Measurements from ENCODE around the gene ACVR1C. TPM values are rescaled to one million over a fixed set of nuclear protein-coding genes. Genes with fewer than 3 reads are reported as not detected.
A peak's percentile ranks its signal among the peaks of the same experiment; 100 is the strongest.

Gene ACVR1C
- total RNA-seq, 1 donor: 0.43 TPM

DNA sequence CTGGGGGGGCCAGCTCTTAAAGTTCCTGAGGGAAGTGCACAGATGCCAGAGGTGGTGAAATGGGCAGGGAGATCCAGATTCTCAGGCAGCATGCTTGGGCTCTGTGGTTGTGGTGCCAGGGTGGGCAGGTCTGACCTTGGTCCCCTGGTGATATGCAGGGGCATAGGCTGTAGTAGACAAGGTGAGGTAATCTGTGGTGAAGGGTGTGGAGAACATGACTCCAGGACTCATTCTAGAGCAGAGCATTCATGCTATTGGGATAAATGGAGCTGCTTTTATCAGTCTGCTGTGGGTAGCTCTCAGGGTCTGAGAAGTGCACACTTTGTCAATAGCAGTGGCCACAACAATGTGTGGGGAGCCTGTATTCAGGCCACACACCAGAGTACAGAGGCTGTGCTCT lies 16.9 kb downstream of the ACVR1C start:
- TF ChIP-seq, protein P1, sequence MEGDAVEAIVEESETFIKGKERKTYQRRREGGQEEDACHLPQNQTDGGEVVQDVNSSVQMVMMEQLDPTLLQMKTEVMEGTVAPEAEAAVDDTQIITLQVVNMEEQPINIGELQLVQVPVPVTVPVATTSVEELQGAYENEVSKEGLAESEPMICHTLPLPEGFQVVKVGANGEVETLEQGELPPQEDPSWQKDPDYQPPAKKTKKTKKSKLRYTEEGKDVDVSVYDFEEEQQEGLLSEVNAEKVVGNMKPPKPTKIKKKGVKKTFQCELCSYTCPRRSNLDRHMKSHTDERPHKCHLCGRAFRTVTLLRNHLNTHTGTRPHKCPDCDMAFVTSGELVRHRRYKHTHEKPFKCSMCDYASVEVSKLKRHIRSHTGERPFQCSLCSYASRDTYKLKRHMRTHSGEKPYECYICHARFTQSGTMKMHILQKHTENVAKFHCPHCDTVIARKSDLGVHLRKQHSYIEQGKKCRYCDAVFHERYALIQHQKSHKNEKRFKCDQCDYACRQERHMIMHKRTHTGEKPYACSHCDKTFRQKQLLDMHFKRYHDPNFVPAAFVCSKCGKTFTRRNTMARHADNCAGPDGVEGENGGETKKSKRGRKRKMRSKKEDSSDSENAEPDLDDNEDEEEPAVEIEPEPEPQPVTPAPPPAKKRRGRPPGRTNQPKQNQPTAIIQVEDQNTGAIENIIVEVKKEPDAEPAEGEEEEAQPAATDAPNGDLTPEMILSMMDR (IDR thresholded peaks at IDR 0.05; ENCODE audit: insufficient read depth, low read depth, low read length): no peak
- DNase-seq (ENCODE audit: low read depth): no peak
- H3K4me3 ChIP-seq (ENCODE audit: low read depth, low read length): no peak overlapping the region

DNA sequence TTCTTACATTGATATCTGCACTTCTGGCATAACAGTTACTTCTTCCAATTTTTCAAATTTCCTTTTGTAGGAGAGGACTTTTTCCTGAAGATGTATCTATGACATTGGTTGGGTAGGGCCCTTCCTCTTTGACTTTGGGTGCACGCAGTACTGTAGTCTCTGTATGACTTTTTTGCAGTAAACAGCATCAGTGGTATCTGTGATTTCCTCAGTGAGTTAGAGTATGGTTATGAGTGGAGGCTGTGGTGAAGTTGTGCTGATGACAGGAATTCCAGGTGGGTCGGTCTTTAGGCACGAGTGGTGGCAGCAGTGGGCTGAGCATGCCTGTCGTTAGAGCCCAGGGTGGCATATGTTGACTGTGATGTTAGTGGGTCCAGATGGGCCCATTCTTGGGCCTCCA lies 17.6 kb downstream of the ACVR1C start:
- DNase-seq (ENCODE audit: low read depth): no peak
- no peak overlapping the region for H3K4me3 ChIP-seq (ENCODE audit: low read depth, low read length)
- TF ChIP-seq, protein P1 (IDR thresholded peaks at IDR 0.05; ENCODE audit: insufficient read depth, low read depth, low read length): no peak

DNA sequence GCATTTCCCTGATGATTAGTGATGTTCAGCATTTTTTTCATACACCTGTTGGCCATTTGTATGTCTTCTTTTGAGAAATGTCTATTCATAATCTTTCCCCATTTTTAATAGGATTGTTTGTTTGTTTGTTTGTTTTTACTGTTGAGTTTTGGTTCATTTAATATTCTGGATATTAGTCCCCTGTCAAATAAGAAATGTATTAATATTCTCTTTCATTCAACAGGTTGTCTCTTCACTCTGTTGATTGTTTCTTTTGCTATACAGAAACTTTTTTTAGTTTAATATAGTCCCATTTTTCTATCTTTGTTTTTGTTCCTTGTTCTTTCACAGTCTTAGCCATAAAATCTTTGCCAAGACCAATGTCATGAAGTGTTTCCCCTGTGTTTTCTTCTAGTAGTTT lies 22.1 kb downstream of the ACVR1C start:
- H3K4me3 ChIP-seq (ENCODE audit: low read depth, low read length): no peak overlapping the region
- DNase-seq (ENCODE audit: low read depth): no peak
- TF ChIP-seq, protein P1 (IDR thresholded peaks at IDR 0.05; ENCODE audit: insufficient read depth, low read depth, low read length): no peak

DNA sequence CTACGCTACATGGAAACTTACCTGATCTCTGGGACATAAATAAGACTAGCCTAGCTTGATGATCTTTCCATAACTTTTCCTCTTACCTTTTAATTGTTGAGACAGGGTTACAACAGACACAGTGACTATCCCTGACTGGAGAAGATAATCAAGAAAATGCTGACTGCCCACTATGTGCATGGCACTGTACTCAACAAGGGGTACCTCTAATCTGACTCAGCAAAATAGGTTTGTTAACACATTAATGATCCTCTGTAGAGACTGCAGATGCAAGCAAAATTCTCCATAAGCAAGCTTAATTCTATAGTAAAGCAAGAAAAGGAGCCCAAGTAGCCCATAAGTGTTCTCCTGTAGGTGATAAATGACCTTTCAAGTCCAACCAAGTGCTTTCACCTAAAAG lies 25.5 kb downstream of the ACVR1C start:
- TF ChIP-seq, protein P1 (IDR thresholded peaks at IDR 0.05; ENCODE audit: insufficient read depth, low read depth, low read length): no peak
- DNase-seq (ENCODE audit: low read depth): no peak
- H3K4me3 ChIP-seq (ENCODE audit: low read depth, low read length): no peak overlapping the region

DNA sequence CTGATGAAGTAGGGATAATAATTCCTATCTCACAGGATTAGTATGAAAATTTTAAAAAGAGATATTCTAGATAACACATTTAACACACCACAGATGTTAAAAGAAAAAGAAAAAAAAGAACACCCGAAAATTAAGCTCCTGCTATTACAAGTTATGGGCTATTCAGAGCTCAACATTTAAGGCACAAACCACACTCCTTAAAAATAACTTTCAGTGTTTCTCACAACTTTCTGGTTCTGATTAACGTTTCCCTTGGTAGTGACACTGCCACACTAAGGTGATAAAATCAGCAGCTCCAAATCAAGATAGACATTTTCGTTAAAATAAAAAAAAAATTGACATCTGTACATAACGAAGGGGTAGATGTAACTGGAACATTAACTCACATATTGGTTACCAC lies 26.9 kb downstream of the ACVR1C start:
- no peak for DNase-seq (ENCODE audit: low read depth)
- no peak overlapping the region for H3K4me3 ChIP-seq (ENCODE audit: low read depth, low read length)
- TF ChIP-seq, protein P1 (IDR thresholded peaks at IDR 0.05; ENCODE audit: insufficient read depth, low read depth, low read length): no peak

DNA sequence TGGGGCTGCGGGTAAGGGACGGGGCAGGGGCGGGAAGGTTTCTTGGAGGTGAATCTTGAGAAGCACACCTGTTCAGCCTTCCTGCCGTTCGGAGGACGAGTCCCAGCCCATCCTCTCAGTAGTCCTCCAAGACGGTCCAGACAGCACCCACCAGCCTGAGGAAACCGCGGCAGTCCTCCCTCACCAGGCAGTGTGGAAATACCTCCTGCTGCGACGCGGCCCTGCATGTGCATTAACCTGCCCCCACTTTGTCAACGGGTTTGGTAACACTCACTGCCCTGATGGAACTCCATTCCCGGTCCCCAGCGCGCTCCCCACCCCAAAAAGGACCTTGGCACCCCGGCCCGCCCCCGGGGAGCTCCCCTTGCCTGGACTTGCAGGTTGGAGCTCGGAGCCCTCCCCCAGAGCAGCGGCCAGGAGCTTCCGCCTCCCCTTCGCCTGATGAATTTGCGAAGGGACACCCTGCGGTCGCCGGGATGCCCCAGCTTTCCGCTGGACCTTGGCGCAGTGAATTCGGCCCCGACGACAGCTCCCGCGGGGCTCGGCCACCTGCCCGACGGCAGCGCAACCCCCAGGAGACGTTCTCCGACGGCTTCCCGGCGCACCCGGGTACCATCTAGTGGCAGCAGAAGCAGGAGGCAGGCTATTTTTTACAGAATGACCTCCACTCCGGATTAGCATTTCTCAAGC lies 31.5 kb downstream of the ACVR1C start:
- H3K4me3 ChIP-seq (ENCODE audit: low read depth, low read length): no peak overlapping the region
- DNase-seq (ENCODE audit: low read depth): no peak
- TF ChIP-seq, protein P1 (IDR thresholded peaks at IDR 0.05; ENCODE audit: insufficient read depth, low read depth, low read length): peak; percentile 32

DNA sequence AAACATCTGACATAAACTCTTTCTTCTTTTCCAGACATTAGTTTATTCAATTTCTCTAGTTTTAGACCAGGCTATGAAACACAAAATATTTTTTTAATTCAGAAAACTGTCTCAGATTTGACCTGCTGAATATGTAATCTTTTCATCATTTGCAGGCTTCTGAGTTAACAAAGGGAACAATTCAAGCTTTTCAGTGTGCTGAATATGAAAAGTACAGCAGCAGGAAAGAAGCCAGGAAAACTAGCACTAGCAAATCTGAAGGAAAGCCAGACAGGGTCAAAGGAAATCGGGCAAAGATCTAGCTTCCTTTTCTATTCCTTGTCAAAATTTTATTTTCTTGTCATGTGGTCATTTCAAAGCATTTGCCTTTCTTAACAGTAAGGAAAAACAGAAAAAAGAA lies 35.3 kb downstream of the ACVR1C start:
- TF ChIP-seq, protein P1 (IDR thresholded peaks at IDR 0.05; ENCODE audit: insufficient read depth, low read depth, low read length): no peak
- DNase-seq (ENCODE audit: low read depth): no peak
- no peak overlapping the region for H3K4me3 ChIP-seq (ENCODE audit: low read depth, low read length)

Data from fibroblast of villous mesenchyme (primary cell).